GM10266 (cell line): ENCODE measurements around the gene NRP1.

Experiments
- DNase-seq: peaks from one replicate; pipeline ENCODE4 v3.0.0; 2012; ENCODE audit errors: extremely low spot score
- CTCF ChIP-seq: IDR thresholded peaks from 2 replicates; pipeline ENCODE4 v1.5.1; 2012; ENCODE audit warnings: mild to moderate bottlenecking, low read depth; ENCODE audit not compliant: control insufficient read depth, insufficient read depth; ENCODE audit errors: missing control alignments

NRP1 gene

GRCh38 chr10:33154590-33154989 lies 179.9 kb downstream of the NRP1 start:
- DNase-seq, result no peak

DNA sequence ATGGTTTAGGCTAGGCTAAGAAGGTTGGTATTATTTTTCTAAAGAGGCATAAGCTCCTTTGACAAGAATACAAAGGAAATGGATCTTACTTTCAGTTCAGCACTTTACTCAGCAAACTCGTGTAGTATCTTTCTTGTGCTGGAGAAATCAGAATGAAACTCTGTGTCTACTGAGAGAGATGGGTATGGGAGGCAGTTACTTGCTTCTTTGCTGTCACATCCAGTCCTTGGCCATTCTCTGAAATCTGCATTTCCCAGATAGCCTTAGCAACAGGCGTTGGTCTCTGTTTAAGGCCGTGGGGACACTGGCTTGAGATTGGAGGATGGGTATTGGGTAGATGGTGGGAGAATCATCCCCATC lies 180.5 kb downstream of the NRP1 start:
- TF ChIP-seq CTCF, result no peak
- DNase-seq, result no peak

More at GRCh38 chr10:33154590-33154989, 179.9 kb downstream of the NRP1 start:
- TF ChIP-seq CTCF, result no peak

- DNase-seq, result no peak
- no peak for TF ChIP-seq CTCF
These were observed 181.1 kb downstream of the NRP1 start for GRCh38 chr10:33153251-33153967.

GRCh38 chr10:33152750-33153149 lies 181.7 kb downstream of the NRP1 start:
- no peak for TF ChIP-seq CTCF
- no peak for DNase-seq

GRCh38 chr10:33152146-33152545 lies 182.3 kb downstream of the NRP1 start:
- TF ChIP-seq CTCF, result no peak
- no peak for DNase-seq

DNA sequence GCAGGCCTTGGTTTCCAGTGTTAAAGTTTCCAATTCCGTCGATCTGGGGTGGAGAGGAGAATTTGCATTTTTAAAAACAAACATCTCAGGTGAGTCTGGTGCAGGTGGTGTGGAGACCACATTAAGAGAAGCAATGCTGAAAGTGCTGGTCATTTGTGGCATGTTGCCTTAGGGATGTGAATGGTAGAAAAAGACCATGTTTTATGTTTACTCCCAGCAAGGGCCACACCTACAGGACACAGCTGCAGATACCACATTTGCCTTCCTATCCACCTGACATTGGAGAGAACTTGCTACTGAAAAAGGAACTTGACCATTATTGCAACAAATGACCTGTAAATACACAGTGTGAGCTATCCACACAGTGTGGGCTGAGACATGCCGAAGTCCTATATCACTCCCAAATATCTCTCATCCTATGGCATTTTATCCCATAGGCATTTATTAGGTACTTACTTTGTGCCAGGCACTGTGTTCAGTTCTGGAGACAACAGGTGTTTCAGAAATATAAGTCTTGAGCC lies 183.1 kb downstream of the NRP1 start:
- TF ChIP-seq CTCF, result no peak
- no peak for DNase-seq

GRCh38 chr10:33150889-33151288 lies 183.6 kb downstream of the NRP1 start:
- no peak for TF ChIP-seq CTCF
- DNase-seq, result no peak
